ENCODE results near the gene ING1. TPM values are rescaled to one million over a fixed set of nuclear protein-coding genes. Genes with fewer than 3 reads are reported as not detected.

ING1 gene, protein sequence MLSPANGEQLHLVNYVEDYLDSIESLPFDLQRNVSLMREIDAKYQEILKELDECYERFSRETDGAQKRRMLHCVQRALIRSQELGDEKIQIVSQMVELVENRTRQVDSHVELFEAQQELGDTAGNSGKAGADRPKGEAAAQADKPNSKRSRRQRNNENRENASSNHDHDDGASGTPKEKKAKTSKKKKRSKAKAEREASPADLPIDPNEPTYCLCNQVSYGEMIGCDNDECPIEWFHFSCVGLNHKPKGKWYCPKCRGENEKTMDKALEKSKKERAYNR
- total RNA-seq: 10 to 100 TPM; 23.2 to 23.6 TPM
- polyA plus RNA-seq (2013, experiment 1 of 2): 23.8 TPM
- 25.8 TPM for polyA plus RNA-seq (2013, experiment 2 of 2)
- long read RNA-seq, experiment 1, full-length matches to known transcripts: 3 of 14 reads
- long read RNA-seq, experiment 1, partial matches to known transcripts: 10 of 14 reads
- long read RNA-seq, experiment 1, other reads (novel, unspliced or antisense): 1 of 14 reads
- long read RNA-seq, experiment 2, full-length matches to known transcripts: 60 of 70 reads
- long read RNA-seq, experiment 2, partial matches to known transcripts: 7 of 70 reads
- long read RNA-seq, experiment 2, other reads (novel, unspliced or antisense): 3 of 70 reads
- long read RNA-seq, experiment 3, transcript ING1-203 (2 exons, 2,870 nt): major isoform, 38 of 52 reads
- long read RNA-seq, experiment 3, partial matches to known transcripts: 5 of 52 reads
- long read RNA-seq, experiment 3, other reads (novel, unspliced or antisense): 8 of 52 reads
- long read RNA-seq, experiment 4, full-length matches to known transcripts: 17 of 43 reads
- long read RNA-seq, experiment 4, partial matches to known transcripts: 1 of 43 reads
- long read RNA-seq, experiment 4, other reads (novel, unspliced or antisense): 25 of 43 reads

GRCh38 chr13:110713642-110713952 is at the start of gene ING1:
Gene ING1, plus strand, starts transcription at chr13:110713700. Its CDS starts 450 bp downstream, at chr13:110714150.
- Mint-ChIP-seq H3K4me1 (peaks cover 16% of the 10 kb centered on the region), H3K27me3 (ENCODE audit: insufficient read depth) (no peaks in the 10 kb centered on the region), H3K4me3 (peak within 1 kb of the TSS; percentile 99), H3K27ac (peak within 1 kb of the TSS; percentile 99), H3K9me3 (no peaks in the 10 kb centered on the region), H3K36me3 (ENCODE audit: low read depth) (no peaks in the 10 kb centered on the region)
- Histone ChIP-seq H3K9ac (ENCODE audit: extremely low read depth, low read length, poor library complexity, severe bottlenecking) (peak within 1 kb of the TSS; percentile 99), H3K4me3 (ENCODE audit: low read length) (peak within 1 kb of the TSS; percentile 91), H3K27me3 (ENCODE audit: control insufficient read depth, insufficient read depth, low read length, poor library complexity, severe bottlenecking) (no peaks in the 10 kb centered on the region), H3K27ac (ENCODE audit: low read depth, low read length) (peak within 1 kb of the TSS; percentile 100), H3K36me3 (ENCODE audit: control insufficient read depth, insufficient read depth, low read length) (no peaks in the 10 kb centered on the region), H3K9me3 (ENCODE audit: control insufficient read depth, low read length) (no peaks in the 10 kb centered on the region), H3K4me1 (ENCODE audit: control insufficient read depth, insufficient read depth, low read length) (no peaks in the 10 kb centered on the region)
- DNase-seq: no peak
- TF ChIP-seq, protein P1, sequence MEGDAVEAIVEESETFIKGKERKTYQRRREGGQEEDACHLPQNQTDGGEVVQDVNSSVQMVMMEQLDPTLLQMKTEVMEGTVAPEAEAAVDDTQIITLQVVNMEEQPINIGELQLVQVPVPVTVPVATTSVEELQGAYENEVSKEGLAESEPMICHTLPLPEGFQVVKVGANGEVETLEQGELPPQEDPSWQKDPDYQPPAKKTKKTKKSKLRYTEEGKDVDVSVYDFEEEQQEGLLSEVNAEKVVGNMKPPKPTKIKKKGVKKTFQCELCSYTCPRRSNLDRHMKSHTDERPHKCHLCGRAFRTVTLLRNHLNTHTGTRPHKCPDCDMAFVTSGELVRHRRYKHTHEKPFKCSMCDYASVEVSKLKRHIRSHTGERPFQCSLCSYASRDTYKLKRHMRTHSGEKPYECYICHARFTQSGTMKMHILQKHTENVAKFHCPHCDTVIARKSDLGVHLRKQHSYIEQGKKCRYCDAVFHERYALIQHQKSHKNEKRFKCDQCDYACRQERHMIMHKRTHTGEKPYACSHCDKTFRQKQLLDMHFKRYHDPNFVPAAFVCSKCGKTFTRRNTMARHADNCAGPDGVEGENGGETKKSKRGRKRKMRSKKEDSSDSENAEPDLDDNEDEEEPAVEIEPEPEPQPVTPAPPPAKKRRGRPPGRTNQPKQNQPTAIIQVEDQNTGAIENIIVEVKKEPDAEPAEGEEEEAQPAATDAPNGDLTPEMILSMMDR (conservative IDR thresholded peaks at IDR 0.05): no peak
- 0% methylated on average over 45 of the region's 45 CpGs; no CpG with 5 or more reads in 1 of the 2 experiments for WGBS, 2 experiments (ENCODE audit: insufficient coverage in 1 of 2, insufficient read length in 1 of 2)

DNA sequence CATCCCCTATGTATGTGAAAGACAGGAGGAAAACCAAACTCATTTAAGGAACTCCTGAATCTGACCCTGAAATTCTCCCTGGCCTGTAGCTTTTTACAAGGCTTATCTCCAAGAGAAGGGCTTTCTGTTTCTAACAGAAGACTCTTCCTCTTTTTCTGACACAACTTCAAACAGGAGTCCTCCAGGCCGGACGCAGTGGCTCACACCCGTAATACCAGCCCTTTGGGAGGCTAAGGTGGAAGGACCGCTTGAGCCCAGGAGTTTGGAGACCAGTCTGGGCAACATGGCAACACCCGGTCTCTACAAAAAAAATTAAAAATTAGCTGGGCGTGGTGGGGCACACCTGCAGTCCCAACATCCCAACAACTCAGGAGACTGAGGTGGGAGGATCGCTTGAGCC is 49.5 kb upstream of the ING1 start:
- no peak overlapping the region for H3K27ac ChIP-seq (ENCODE audit: low read depth, low read length)
- H3K27ac Mint-ChIP-seq: no peak overlapping the region
- peaks cover 45% of the 10 kb centered on the region for H3K9me3 ChIP-seq (ENCODE audit: control insufficient read depth, low read length)
- H3K36me3 Mint-ChIP-seq (ENCODE audit: low read depth): peaks cover 91% of the 10 kb centered on the region
- H3K27me3 ChIP-seq (ENCODE audit: control insufficient read depth, insufficient read depth, low read length, poor library complexity, severe bottlenecking): no peaks in the 10 kb centered on the region
- no peak overlapping the region for H3K4me3 ChIP-seq (ENCODE audit: low read length)
- no peaks in the 10 kb centered on the region for H3K27me3 Mint-ChIP-seq (ENCODE audit: insufficient read depth)
- no peak overlapping the region for H3K9ac ChIP-seq (ENCODE audit: extremely low read depth, low read length, poor library complexity, severe bottlenecking)
- TF ChIP-seq, protein P1 (conservative IDR thresholded peaks at IDR 0.05): no peak
- 95 to 100% methylated on average over 4 to 7 of the region's 7 CpGs for WGBS, 2 experiments (ENCODE audit: insufficient coverage in 1 of 2, insufficient read length in 1 of 2)
- H3K4me1 ChIP-seq (ENCODE audit: control insufficient read depth, insufficient read depth, low read length): no peaks in the 10 kb centered on the region
- peaks cover 39% of the 10 kb centered on the region for H3K9me3 Mint-ChIP-seq
- no peaks in the 10 kb centered on the region for H3K4me1 Mint-ChIP-seq
- H3K36me3 ChIP-seq (ENCODE audit: control insufficient read depth, insufficient read depth, low read length): peaks cover 91% of the 10 kb centered on the region
- no peak for DNase-seq
- no peak overlapping the region for H3K4me3 Mint-ChIP-seq

DNA sequence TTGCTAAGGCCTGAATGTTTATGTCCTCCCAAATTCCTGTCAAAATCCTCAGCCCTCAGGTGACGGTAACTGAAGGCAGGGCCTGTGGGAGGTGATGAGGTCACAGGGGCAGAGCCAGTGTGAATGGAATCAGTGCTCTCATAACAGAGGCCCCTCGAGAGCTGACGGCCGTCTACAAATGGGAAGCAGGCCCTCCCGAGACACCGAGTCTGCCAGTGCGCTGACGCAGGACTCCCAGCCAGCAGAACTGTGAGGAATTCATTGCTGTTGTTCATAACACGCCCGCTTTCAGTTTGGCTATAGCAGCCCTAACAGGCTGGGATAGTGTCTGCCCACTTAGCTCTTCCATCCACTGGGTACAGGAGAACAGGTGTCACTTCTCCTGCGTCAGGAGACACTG is 48.8 kb upstream of the ING1 start:
- TF ChIP-seq, protein P1 (conservative IDR thresholded peaks at IDR 0.05): no peak
- Histone ChIP-seq H3K4me1 (ENCODE audit: control insufficient read depth, insufficient read depth, low read length) (no peaks in the 10 kb centered on the region), H3K9me3 (ENCODE audit: control insufficient read depth, low read length) (peaks cover 45% of the 10 kb centered on the region), H3K4me3 (ENCODE audit: low read length) (no peak overlapping the region), H3K9ac (ENCODE audit: extremely low read depth, low read length, poor library complexity, severe bottlenecking) (no peak overlapping the region), H3K27me3 (ENCODE audit: control insufficient read depth, insufficient read depth, low read length, poor library complexity, severe bottlenecking) (no peaks in the 10 kb centered on the region), H3K36me3 (ENCODE audit: control insufficient read depth, insufficient read depth, low read length) (peaks cover 90% of the 10 kb centered on the region), H3K27ac (ENCODE audit: low read depth, low read length) (no peak overlapping the region)
- no peak for DNase-seq
- WGBS, 2 experiments (ENCODE audit: insufficient coverage in 1 of 2, insufficient read length in 1 of 2): 92 to 94% methylated on average over 10 to 11 of the region's 11 CpGs
- Mint-ChIP-seq H3K4me1 (no peaks in the 10 kb centered on the region), H3K27me3 (ENCODE audit: insufficient read depth) (no peaks in the 10 kb centered on the region), H3K27ac (no peak overlapping the region), H3K9me3 (peaks cover 38% of the 10 kb centered on the region), H3K36me3 (ENCODE audit: low read depth) (peaks cover 90% of the 10 kb centered on the region), H3K4me3 (no peak overlapping the region)
